GOT3 (cell line): Measurements from ENCODE around the gene LRRC3B.

Experiments used
- DNase-seq: peaks from one replicate; lab custom pipeline; 2025; ENCODE audit warnings: mixed read lengths; lab: John Stamatoyannopoulos, UW

Gene LRRC3B

DNA sequence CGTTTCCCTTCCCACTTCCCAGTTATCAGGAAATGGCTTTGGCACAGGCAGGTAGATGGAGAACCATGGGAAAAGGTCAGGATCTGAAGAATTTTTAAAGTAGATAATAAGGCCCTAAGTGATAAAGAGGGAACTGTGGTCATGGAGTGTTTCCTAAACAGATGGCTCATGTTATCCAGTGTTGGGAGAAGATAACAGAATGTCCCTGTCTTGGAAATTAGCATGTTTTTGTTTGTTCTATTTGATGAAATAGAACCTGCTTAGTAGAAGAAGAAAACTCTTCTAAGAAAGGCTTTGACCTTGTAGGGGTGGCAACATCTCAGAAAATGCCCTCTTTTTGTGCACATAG, 8.8 kb downstream of the LRRC3B start:
- DNase-seq: no peak

DNA sequence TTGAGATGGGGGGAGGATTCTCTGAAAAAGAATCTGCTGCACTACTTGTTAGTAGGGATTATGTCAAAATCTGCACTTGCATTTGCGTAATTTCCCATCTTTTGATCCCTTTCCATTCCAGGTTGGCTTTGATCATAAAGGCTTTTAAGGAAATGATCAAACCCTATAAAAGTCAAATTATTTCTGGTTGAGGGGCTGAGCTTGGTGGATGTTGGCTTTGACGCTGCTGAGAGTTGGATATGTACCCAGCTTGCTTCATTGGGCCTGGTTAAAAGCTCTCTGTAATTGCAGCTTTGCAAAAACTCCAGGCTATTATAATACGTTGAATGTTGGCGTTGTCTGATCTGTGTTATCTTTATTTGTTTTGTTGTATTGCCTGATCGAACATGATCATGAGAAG, 12.0 kb downstream of the LRRC3B start:
- no peak for DNase-seq

DNA sequence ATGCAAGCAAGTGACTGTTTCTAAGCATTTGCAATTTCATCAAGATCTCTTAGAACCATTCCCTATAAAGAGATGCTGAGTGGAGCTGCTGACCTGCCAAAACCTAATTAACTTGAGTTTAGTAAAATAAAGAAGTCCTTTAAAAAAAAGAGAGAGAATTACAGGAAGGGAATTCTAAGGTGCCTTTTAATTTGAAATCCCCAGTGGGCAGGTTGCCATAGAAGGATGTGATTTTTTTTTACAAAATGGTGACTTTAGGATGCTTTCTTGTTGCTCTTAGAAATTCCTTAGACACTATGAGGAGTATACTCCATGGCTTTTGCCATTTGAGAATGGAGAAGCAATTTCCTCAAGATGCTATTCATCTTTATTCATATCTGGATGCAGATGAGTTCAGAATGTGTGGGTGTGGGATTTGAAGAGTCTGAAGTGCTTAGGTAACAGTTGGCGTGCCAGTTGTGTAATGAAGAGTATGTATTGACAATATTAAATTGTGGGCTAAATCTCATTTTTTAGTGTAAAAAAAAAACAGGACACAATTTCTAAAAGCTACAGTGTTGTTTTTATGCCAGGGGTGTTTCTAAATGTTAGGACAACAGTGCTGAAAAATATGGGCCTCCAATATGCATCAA, 13.6 kb downstream of the LRRC3B start:
- DNase-seq: no peak

DNA sequence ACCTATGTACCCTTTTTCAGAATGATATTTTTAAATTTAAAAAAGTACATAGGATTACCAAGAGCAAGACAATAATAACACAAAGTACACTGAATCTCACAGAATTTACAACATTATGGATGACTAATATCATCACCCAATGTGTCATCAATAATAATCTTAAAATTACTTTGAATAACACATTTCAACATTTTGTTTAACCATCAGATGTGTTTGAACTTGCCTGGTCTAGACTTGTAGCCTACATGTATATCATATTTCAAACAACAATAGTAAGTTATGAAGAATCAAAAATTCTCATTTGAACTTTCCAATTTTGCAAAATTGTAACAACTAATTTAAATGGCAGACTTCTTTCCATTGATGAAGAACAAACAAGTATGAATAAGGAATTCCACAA, 15.1 kb downstream of the LRRC3B start:
- DNase-seq: no peak

DNA sequence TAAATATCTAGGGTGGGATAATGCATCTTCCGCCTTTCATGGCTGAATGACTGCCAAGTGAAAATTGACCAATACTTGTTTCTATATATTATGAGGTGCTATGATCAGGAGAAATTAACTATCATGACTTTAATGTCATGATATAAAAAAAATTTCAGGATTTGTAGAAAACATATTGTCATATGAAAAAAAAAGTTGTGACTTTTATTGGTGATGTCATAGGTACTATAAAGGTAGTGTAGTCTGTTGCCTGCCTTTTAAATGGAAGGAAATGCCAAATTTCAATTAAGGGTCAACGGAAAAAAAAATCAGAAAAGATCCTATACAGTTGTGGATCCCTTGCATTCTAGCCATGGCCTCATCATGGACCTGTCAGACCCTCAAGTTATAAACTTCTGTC, 15.5 kb downstream of the LRRC3B start:
- no peak for DNase-seq

DNA sequence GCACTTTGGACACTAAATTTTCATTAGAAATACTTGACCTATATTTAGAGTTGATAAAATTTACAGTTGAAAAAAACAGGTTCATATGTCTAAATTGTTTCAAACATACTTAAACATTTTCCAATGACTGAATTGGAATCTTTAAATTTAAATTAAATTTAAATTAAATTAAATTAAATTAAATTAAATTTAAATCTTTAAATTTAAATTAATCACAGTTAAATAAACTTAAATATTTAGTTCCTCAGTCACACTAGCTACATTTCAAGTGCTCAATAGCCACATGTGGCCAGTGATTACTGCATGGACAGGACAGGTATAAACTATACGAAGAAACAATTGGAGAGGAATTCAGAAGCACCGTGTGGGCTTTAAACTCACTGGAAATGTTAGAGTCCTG, 16.8 kb downstream of the LRRC3B start:
- DNase-seq: no peak

DNA sequence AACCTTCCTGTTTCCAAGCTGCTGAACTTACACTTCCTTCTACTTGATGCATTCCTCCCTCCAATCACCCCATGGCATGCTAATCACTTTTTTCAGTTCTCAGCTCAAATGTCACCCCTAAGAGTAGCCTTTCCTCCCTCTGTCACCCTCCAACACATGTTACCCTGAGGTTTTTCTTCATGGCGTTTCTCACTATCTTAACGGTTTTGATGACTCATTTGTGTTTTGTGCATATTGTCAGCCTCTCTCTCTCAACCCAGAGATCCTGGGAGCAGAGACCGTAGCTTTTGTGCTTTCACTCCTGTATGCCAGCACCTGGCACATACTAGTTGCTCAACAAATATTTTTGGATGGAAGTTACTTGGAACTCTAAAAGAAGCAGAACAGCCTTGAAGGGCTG, 24.5 kb downstream of the LRRC3B start:
- DNase-seq: no peak

DNA sequence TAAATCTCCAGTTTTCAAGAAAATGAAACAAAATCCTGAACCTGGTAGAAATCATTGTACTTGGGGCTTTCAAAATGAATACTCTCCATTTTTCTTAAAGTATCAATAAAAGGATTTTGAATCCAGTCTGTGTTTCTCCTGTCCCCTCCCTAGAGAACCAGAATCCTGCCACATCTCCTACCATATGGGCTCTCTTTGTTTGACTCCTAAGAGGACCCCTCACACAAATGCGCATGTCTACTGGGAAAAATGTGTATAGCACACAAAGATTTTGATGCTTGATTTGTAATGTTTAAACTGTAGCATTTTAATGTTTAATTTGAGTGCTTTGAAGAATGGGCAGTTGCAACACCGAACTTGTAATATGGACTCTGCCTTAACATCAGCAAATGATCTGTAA, 25.9 kb downstream of the LRRC3B start:
- DNase-seq: no peak

DNA sequence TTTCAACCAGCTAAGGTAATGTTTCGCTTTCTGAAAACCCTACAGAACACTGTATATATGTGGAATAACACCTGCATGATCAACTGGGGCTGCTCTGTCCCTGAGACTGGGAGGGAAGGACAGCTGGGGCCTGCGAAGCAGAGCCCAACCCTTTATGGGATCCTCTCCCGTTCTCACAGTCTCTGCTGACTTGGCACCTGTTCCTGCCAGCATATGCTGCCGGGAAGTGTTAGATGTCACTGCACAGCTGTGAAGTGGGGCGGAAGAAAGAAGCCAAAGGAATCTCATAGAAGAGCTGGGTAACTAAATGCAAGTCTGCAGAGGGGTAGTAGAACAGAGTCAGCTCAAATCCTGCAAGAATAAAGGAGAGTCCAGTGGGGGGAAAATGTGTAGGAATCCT, 29.6 kb downstream of the LRRC3B start:
- DNase-seq: no peak

DNA sequence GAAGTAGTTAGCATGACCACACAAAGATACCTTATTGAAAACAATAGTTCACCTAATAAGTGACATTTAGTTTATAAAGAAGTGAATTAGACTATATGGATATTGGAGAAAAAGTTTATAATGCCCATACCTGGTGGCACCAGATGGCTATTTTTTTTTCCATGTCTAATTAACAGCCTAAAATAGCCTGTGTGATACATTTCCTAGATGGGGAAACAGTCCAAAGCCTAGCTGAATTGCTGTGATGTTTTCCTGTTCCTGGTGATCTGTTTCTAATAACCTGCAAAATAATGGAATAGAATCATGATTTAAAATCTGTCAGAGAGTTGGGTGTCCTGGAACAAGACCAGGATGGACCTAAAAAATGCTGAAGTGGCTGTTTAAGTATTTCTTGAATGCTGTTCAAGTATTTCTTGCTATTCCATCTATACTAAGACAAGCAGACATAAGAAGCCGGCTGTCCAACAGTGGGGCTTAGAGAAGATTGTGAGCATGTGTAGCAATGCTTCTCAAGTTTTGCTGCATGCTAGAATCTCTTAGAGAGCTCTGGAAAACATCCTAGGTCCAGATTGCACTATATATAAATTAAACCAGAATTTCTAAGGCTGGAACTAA, 31.3 kb downstream of the LRRC3B start:
- no peak for DNase-seq

DNA sequence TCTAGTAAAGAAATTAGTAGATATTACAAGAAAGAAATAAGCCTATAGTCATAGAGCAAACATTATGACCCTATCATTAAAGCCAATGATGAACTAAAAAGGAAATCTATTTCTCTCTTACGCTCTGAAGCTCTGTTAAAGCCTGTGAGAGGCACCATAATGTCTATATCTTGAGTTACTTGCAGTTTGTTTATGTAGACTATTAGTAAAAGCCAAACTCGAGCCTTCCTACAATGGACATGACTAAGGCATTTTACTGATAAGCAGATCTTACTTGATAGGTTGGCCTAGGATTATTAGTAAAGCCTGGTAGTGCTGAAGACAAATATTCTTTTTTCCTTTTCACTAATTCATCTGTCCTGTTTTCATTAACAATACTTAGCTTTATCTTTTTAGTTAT, 32.7 kb downstream of the LRRC3B start:
- DNase-seq: no peak

DNA sequence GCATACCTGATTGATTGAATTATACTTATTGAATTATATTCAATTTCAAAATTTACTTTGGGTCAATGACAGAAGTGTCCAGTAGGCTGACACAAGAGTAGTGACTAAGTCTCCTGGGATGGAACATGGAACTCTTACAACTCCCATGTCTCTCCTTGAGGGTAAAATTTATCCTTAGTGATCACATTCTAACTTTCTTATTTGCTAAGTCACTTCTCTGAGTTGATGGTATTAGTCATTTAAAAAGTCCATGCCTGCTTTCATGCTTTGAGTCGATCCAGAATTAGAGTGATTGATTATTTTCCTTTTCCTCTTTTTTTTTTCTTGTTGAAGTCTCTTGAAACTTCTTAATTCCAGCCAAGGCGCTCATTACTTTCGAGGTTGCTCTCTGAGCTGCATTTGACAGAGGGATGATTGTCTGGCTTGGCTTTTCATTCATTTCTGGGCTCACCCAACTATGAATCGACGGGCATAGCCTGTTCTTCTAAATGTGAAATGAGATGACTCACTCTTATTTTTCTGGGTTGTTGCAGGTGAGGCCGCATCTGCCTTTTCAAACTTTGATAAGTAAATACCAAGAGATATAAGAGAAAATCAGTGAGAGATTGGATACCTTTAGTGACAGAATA, 34.9 kb downstream of the LRRC3B start:
- DNase-seq: no peak

DNA sequence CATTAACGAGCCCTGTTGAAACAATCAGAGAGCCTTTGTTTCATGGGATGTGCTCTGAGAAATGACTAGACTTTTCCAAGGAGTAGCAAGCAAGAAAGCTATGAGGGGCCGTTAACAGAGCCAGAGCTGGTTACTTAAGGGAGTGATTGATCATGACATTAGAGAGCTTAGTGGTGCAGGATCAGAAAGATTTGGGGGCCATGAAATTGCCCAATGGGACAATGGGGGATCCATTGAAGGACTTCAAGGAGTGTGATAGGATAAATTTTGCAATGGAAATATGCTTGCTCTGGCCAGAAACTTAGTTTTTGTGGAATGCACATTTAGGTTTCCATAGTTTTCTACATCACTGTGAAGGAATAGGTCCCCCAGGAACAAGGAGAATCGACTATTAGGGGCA, 45.6 kb downstream of the LRRC3B start:
- DNase-seq: no peak

DNA sequence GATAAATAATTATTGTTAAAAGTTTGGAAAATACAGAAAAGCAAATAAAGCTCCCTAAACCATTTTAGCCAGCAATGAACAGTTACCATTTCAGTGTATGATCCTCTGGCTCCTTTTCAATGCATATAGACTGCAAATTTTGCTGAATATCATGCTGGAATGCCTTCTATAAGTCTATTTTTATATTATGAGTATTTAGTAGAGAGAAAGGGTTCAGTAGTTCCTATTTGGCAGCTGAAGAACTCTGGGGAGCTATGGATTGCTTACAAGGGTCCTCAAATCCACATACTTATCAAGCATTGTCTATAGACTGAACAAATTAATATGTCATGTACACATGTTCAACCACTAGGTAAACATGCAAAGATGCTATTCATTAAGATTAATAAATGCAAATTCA, 46.1 kb downstream of the LRRC3B start:
- DNase-seq: no peak

DNA sequence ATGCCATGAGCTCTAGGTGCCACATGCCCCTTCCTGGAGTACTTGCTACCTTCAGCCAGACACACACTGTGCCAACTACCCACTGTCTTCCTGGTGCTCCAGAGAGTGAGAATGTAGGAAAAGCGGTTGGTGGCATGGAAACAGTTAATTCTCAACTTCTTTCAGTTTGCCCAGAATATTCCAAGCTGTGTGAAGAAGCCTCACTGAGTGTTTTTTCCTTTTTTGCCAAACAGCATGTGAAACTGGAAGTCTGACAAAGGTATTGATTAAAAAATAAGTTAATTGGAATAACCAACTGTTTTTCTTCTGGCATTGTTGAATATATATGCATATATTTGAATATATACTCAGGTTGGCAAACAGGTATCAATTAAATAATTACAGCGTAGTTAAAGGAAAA, 52.8 kb downstream of the LRRC3B start:
- no peak for DNase-seq

DNA sequence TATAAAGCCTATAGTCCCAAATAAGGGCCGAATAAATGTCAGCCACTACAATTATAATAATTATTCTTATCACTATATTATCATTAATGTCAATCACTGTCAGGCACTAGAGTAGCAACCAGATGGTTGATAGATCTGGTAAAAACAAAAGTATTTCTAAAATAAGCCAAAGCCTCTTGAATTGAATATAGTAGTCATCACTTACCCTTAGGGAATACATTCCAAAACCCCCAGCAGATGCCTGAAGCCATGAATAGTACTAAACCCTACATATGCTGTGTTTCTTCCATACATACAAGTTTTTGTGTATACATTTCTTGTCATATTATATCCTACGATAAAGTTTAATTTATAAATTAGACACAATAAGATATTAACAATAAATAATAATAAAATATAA, 59.1 kb downstream of the LRRC3B start:
- DNase-seq: no peak

DNA sequence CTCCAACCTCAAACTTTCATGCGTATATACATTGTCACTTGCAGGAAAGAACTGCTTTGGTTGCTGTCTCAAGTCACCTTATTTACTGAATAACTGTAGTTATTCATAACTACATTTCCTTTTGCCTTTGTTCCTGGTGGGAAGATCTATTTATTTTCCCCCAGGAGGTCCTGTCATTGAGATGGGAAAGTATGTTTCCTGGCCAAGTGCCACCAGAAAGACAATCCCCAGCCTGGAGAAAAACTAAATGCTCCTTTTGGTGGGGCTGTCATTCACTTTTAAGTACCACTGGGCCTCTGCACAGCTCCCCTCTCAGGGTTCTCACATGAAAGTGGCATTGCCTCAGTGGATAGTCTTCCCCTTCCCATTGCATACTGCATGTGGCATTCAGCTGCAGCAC, 59.8 kb downstream of the LRRC3B start:
- DNase-seq: no peak

DNA sequence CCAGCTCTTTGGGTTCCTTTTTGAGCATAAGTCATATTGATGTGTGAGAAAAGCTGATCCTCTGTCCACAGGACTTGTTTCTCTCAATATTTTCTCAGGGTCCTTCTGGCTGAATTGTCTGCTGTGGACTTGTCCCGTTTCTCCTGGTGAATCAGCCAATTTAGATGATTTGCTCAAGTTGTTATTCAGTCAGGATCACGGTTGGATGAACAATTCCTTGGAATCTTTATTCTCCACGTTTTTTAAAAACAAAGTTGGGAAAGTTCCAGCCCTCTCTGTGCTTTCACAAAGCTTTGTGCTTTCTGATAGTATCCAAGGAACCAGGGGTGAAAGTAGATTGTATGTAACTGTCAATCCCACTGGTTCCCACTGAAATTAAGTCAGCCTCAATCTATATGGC, 61.3 kb downstream of the LRRC3B start:
- no peak for DNase-seq

DNA sequence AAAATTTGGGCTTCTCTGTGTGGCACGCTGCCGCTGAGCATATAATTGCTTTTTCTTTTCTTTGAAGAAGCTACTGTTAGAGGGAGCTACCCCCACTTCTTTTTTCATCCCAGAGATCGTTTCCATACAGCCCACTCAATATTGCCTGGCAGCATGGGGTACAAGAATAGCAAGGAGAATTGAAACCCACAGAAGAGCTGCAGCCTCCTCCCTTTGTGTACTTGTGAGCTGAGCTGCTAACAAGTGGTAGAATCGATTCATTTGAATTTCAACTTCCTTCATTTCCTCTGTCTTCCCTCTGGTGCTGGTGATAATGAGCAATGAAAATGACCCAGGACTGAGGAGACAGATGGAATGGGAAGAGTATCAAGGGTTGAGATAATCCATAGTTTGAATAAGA, 64.9 kb downstream of the LRRC3B start:
- no peak for DNase-seq

DNA sequence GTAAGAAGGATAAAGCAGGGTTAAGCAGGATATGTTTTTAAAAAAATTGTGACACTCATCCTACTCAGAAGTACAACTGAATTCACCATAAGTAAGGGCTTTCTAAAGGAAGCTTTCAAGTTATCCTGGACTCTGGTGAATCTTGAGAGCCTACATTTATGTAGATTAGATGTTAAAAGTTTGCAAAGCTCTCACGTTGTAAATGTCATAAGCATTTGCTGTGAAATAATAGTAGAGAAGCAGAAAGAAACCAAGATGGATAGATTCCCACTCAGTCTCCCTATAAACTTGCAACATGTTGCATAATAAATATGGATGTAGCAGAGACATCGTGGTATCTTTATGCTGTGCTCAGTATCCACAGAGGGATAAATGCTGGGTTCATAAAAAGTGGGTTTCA, 77.0 kb downstream of the LRRC3B start:
- no peak for DNase-seq

DNA sequence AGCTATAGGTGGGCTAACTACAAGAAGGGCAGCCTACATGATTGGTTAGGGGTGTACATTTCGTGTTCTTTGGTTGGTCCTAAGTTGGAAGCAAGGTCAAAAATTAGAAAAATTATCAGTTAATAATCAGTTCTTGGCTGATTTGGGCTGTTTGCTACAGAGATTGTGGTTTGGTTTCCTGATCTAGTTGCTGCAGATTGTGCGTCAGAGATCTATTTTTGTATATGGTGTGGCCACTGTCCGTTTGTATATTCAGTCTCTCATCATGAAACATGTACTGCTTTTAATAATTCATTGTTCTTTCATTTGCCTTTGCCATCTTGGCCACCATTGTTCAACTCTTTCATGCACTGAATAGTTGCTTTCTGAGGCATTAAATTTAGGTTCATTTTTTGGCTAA, 80.9 kb downstream of the LRRC3B start:
- DNase-seq: no peak

DNA sequence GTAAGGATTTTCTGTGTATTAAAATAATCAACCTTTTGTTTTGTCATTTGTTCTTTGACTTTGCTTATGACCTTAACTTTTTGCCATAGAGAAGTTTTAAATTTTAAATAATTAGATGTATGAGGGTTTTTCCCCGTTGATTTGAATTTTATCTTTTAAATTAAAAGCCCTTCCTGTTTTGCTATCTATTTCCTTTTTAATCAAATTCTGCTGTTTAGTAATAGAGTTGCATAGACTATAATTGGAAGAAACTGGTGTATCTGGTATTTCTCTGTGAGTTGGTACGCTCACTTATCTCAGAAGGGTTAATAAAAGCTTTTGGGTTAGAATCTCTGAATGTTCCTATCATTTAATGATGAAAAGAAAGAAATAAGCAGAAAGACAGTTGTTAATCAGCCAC, 82.2 kb downstream of the LRRC3B start:
- DNase-seq: no peak

DNA sequence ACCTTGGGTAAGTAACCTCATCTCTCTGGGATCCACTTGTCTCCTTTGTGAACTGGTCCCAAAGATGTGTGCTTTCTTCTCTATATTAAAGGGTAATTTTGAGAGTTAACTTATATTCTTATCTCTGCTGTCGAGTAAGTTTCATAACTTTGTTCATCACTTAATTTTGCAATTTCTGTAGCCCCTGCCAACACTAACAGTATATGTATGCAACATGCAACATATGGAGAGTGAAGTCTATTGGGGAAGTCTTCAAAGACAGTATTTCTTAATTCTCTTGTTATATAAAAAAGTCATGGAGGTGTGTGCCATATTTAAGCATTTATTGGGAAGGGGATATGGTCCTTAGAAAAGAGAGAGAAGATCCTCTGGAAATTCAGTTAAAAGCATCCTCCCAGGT, 85.9 kb downstream of the LRRC3B start:
- DNase-seq: no peak
